Activated naive CD8-positive, alpha-beta T cell treated with anti-CD3 and anti-CD28 coated beads, Interleukin-2, amount 50 U/mL, for 24 hours (primary cell): ENCODE measurements around the gene TCHH.
"Not testable (repeated sequence)": the region's sequence is repeated elsewhere in the genome, so short reads cannot be mapped to it uniquely, and the experiment has no call there.

Experiments used
- ATAC-seq: fragments of 150-1000 bp; cut with Tn5 transposase; one replicate; pipeline ENCODE4 v1.10.0; 2021
- DNase-seq: peaks from one replicate; pipeline ENCODE4 v3.0.0; 2021
- H3K27ac Mint-ChIP-seq: one replicate; pipeline ENCODE4 v1.8.0; 2021; ENCODE audit warnings: mild to moderate bottlenecking, mixed read lengths
- H3K27me3 Mint-ChIP-seq: one replicate; pipeline ENCODE4 v1.8.0; 2021; ENCODE audit warnings: mixed read lengths
- H3K36me3 Mint-ChIP-seq: one replicate; pipeline ENCODE4 v1.8.0; 2021; ENCODE audit warnings: low read depth, mixed read lengths
- H3K4me1 Mint-ChIP-seq: one replicate; pipeline ENCODE4 v1.8.0; 2021; ENCODE audit warnings: mixed read lengths
- H3K4me3 Mint-ChIP-seq: one replicate; pipeline ENCODE4 v1.8.0; 2021; ENCODE audit warnings: mild to moderate bottlenecking, moderate library complexity, mixed read lengths
- H3K9me3 Mint-ChIP-seq: one replicate; pipeline ENCODE4 v1.8.0; 2021; ENCODE audit warnings: mixed read lengths

TCHH gene

GRCh38 chr1:152107031-152107983 is 7.9 kb downstream of the TCHH start:
- Mint-ChIP-seq H3K27ac (no peak overlapping the region), H3K36me3 (no peaks in the 10 kb centered on the region), H3K27me3 (peaks cover 25% of the 10 kb centered on the region), H3K9me3 (peaks cover 4% of the 10 kb centered on the region), H3K4me1 (no peaks in the 10 kb centered on the region), H3K4me3 (no peak overlapping the region)
- DNase-seq (no peak), ATAC-seq (no peak)

- H3K4me1 Mint-ChIP-seq, result no peaks in the 10 kb centered on the region
- H3K4me3 Mint-ChIP-seq, result no peak overlapping the region
- no peaks in the 10 kb centered on the region for H3K36me3 Mint-ChIP-seq
- no peak for DNase-seq
- H3K27ac Mint-ChIP-seq, result no peak overlapping the region
- H3K27me3 Mint-ChIP-seq, result peaks cover 39% of the 10 kb centered on the region
- no peak for ATAC-seq
- peaks cover 4% of the 10 kb centered on the region for H3K9me3 Mint-ChIP-seq
These were observed 10.4 kb downstream of the TCHH start for GRCh38 chr1:152104854-152105253.

- no peak for DNase-seq
- Mint-ChIP-seq H3K27ac (no peak overlapping the region), H3K27me3 (peaks cover 34% of the 10 kb centered on the region), H3K4me1 (no peaks in the 10 kb centered on the region), H3K9me3 (peaks cover 7% of the 10 kb centered on the region), H3K36me3 (no peaks in the 10 kb centered on the region), H3K4me3 (no peak overlapping the region)
- no peak for ATAC-seq
These were observed 18.3 kb downstream of the TCHH start for GRCh38 chr1:152096931-152097330.

DNA sequence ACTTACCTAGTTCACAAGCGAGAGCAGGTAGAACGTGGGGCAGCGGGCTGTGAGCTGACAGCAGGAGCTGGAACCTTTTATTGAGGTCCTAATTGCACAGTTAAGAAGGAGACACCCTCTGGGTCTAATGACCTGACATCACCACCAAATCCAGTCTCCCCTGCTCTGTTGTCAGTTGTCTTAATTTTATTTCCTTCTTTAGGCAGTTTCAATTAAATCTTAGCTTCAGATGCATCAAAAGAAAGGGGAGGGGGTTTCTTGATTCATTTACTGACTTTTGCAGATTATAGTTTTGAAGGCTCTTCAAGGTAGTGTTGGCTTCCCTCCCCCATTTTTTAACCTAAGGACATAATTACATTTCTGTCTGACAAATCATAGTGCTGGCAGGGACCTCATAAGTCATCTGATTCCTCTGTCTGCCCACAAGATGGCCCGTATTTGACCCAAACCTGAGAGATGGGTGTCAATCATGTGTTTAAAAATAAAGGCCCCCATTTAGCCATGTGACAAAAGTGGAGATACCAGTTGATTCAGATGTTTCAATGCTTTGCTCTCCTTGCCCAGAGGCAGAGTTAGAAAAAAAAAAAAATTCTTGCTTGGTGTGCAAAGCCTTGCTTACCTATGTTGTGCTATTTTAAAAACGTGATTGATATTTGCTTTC is 26.1 kb downstream of the TCHH start, which contains the start of gene TCHHL1:
Gene TCHHL1 (minus strand): TSS at position 51 of the 661 bp plus-strand sequence. CDS start 921 bp downstream, outside the sequence.
- DNase-seq (no peak), ATAC-seq (no peak)
- Mint-ChIP-seq H3K27me3 (peaks cover 26% of the 10 kb centered on the region), H3K9me3 (peaks cover 8% of the 10 kb centered on the region), H3K4me1 (no peaks in the 10 kb centered on the region), H3K27ac (no peak within 1 kb of the TSS), H3K4me3 (no peak within 1 kb of the TSS), H3K36me3 (no peaks in the 10 kb centered on the region)

GRCh38 chr1:152086760-152087159 is 28.5 kb downstream of the TCHH start:
- no peaks in the 10 kb centered on the region for H3K36me3 Mint-ChIP-seq
- H3K4me1 Mint-ChIP-seq, result no peaks in the 10 kb centered on the region
- H3K27me3 Mint-ChIP-seq, result peaks cover 17% of the 10 kb centered on the region
- H3K9me3 Mint-ChIP-seq, result no peaks in the 10 kb centered on the region
- ATAC-seq (no peak), DNase-seq (no peak)
- no peak overlapping the region for H3K4me3 Mint-ChIP-seq
- no peak overlapping the region for H3K27ac Mint-ChIP-seq

DNA sequence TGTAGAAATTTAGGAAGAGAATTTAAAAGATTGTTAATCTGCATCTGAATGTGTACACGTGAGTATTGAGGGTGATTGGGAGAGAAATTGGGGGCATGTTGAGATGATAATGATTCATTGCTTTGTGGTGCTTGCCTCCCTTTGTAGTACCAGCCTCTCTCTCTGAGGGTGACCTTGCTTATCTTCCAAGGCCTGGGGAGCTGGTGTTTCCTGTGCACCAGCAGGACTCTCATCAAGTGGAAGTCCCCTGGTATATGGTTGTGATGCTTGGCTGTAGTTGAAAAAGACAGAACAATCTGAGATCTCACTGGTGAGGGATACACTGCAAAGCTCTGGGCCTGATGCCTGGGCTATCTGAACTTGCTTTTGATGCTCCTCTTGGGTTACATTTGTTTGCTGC is 30.4 kb downstream of the TCHH start:
- ATAC-seq (no peak), DNase-seq (no peak)
- no peaks in the 10 kb centered on the region for H3K36me3 Mint-ChIP-seq
- no peaks in the 10 kb centered on the region for H3K9me3 Mint-ChIP-seq
- no peak overlapping the region for H3K27ac Mint-ChIP-seq
- no peak overlapping the region for H3K4me3 Mint-ChIP-seq
- H3K4me1 Mint-ChIP-seq, result no peaks in the 10 kb centered on the region
- peaks cover 6% of the 10 kb centered on the region for H3K27me3 Mint-ChIP-seq

DNA sequence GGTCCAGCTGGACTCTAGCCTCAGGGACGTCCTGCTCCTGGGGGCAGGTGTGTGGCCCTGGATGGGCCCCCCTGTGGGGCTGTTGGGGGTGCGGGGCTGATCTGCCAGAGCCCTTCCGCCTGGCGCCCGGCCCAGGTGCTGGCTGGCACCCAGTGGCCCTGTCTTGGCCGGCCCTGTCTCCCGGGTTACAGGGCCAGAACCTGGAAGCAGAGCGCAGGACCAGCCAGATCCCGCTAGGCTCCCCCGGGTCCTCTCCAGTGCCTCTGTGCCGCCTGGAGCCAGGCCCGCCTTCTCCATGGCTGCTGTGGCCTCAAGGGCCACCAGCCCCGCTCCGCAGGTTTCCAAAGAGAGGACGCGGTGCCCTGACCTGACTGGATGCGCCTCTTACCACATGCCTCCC is 34.2 kb downstream of the TCHH start:
- H3K4me1 Mint-ChIP-seq, H3K27me3 Mint-ChIP-seq, DNase-seq, H3K9me3 Mint-ChIP-seq, ATAC-seq, H3K27ac Mint-ChIP-seq, H3K36me3 Mint-ChIP-seq, H3K4me3 Mint-ChIP-seq: not testable (repeated sequence)

DNA sequence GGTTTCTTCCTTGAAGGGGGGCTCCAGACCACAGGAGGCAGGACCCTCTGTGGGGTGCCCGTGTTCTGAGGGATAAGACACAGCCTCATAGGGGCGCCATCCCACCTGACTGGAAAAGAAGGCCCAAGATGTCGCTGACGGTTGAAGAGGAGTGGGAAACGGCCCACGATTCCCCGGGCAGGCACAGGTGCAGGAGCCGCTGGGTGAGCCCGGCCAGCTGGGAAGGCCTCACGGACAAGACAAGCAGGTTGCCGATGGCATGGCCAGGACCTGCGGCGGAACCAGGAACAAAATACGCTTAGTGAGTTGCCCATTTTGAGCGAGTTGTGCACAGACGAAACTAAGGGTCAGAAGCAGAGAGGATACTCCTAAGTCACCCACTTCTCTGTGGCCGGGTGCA is 34.8 kb downstream of the TCHH start:
- DNase-seq, H3K4me1 Mint-ChIP-seq, ATAC-seq, H3K27me3 Mint-ChIP-seq, H3K4me3 Mint-ChIP-seq, H3K36me3 Mint-ChIP-seq, H3K9me3 Mint-ChIP-seq, H3K27ac Mint-ChIP-seq: not testable (repeated sequence)

- H3K27ac Mint-ChIP-seq, result no peak overlapping the region
- no peak overlapping the region for H3K4me3 Mint-ChIP-seq
- DNase-seq (no peak), ATAC-seq (no peak)
- peaks cover 8% of the 10 kb centered on the region for H3K27me3 Mint-ChIP-seq
- H3K4me1 Mint-ChIP-seq, result no peaks in the 10 kb centered on the region
- H3K9me3 Mint-ChIP-seq, result no peaks in the 10 kb centered on the region
- H3K36me3 Mint-ChIP-seq, result no peaks in the 10 kb centered on the region
These were observed 36.3 kb downstream of the TCHH start for GRCh38 chr1:152078831-152079441.

DNA sequence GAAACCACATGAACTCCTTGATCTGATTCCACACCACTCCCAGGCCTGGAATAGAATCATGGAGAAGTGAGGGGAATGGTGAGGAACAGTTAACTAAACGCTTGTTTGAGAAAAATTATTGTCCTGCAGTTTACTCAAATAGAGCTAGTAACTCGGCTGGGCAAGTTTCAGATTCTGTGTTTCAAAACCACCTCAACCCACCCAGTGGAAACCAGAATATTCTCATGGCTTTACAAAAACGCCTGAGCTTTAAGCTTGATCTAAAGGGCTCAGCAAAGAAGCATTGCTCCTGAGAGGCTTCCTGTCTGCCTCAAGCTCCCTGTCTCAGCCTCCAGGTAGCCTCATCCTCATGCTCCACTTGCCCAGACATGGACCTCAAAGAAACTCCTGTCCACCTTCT is 42.9 kb downstream of the TCHH start:
- Mint-ChIP-seq H3K27ac (no peak overlapping the region), H3K36me3 (no peaks in the 10 kb centered on the region), H3K9me3 (no peaks in the 10 kb centered on the region), H3K4me1 (no peaks in the 10 kb centered on the region), H3K27me3 (peaks cover 16% of the 10 kb centered on the region), H3K4me3 (no peak overlapping the region)
- ATAC-seq (no peak), DNase-seq (no peak)

GRCh38 chr1:152071123-152071522 is 44.1 kb downstream of the TCHH start:
- no peak overlapping the region for H3K27ac Mint-ChIP-seq
- no peak overlapping the region for H3K4me3 Mint-ChIP-seq
- H3K36me3 Mint-ChIP-seq, result no peaks in the 10 kb centered on the region
- peaks cover 15% of the 10 kb centered on the region for H3K27me3 Mint-ChIP-seq
- no peaks in the 10 kb centered on the region for H3K4me1 Mint-ChIP-seq
- ATAC-seq, result no peak
- H3K9me3 Mint-ChIP-seq, result no peaks in the 10 kb centered on the region
- no peak for DNase-seq

DNA sequence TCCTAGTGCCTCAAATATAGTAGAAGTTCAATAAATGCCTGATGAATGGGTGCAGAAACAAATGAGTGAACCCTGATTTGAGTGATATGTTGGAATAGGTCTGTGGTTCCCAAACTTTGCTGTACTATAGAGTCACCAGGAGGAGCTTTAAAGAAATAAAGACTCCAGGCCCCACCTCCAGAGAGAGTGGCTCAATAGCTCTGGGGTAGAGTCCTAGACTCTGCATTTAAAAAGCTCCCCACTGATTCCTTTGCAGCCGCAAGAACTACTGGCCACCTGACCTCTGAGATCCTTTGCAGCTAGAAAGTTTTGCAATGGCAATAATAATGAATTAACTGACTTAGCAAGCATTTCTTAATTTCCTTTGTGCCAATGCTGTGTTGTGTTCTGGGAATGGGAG is 47.3 kb downstream of the TCHH start:
- Mint-ChIP-seq H3K36me3 (no peaks in the 10 kb centered on the region), H3K4me1 (no peaks in the 10 kb centered on the region), H3K27ac (no peak overlapping the region), H3K9me3 (no peaks in the 10 kb centered on the region), H3K27me3 (peaks cover 31% of the 10 kb centered on the region), H3K4me3 (no peak overlapping the region)
- ATAC-seq, result no peak
- no peak for DNase-seq

DNA sequence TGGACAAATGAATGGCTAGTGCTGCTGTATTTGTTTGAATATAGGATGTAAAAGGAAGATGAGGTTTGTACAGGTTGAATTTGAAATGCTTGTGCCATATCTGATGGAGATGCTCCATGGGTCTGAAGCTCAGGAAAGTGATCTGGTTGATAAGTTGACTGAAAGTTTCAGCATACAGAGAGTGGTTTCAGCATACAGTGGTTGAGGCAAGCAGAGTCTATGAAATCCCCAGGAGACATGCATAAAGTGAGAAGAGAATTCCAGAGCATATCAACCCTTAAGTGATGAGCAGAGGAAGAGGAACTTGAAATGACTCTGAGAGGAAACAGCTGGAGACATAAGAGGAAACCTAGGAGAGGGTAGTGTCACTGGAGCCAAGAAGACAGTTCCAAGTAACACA is 48.1 kb downstream of the TCHH start:
- H3K4me1 Mint-ChIP-seq, result no peaks in the 10 kb centered on the region
- no peak overlapping the region for H3K27ac Mint-ChIP-seq
- H3K27me3 Mint-ChIP-seq, result peaks cover 29% of the 10 kb centered on the region
- ATAC-seq (no peak), DNase-seq (no peak)
- no peaks in the 10 kb centered on the region for H3K9me3 Mint-ChIP-seq
- no peaks in the 10 kb centered on the region for H3K36me3 Mint-ChIP-seq
- no peak overlapping the region for H3K4me3 Mint-ChIP-seq

- Mint-ChIP-seq H3K4me1 (no peaks in the 10 kb centered on the region), H3K27ac (no peak overlapping the region), H3K9me3 (no peaks in the 10 kb centered on the region), H3K4me3 (no peak overlapping the region), H3K36me3 (no peaks in the 10 kb centered on the region), H3K27me3 (peaks cover 22% of the 10 kb centered on the region)
- DNase-seq (no peak), ATAC-seq (no peak)
These were observed 53.3 kb downstream of the TCHH start for GRCh38 chr1:152061952-152062351.
